Parietal lobe (tissue), 2 donors: ENCODE data around the gene PRR35. TPM values are rescaled to one million over a fixed set of nuclear protein-coding genes. Genes with fewer than 3 reads are reported as not detected.
A peak's percentile ranks its signal among the peaks of the same experiment; 100 is the strongest.

ENCODE experiments used
- small RNA-seq: library from RNA; depleted of rRNA; stranded (forward); fragments of <200 nt; gene quantifications from one replicate; pipeline ENCODE3, GENCODE V24; 2014; ENCODE audit warnings: low replicate concordance
- total RNA-seq: library from RNA; depleted of rRNA; stranded (reverse); fragments of >200 nt; gene quantifications from one replicate; pipeline ENCODE4 v1.2.3, GENCODE V29; 2014

The PRR35 gene
- not detected for total RNA-seq

DNA sequence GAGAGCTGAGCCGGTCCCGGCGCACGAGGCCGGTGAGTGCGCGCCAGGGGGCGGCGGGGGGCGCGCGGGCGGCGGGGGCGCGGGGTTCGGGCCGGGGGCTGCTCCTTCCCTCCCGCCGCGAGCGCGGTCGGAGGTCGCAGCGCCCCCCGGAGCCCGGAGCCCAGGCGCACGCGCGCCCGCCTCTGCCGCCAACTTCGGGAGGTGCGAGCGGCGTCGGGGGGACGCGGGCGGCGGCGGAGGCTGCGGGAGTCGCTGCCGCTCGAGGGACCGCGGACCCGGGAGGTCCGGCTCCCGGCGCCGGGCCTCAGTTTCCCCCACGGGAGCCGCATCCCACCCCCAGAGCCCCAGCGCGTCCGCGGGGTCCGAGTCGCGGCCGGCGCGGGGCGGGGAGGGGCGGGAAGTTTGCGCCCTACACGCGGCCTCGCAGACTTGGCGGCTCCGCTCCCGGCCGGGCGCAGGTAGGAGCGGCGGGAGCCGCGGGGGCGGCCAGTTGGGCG lies at the start of gene PRR35:
Gene PRR35, plus strand, starts transcription at position 191 of the 497 bp plus-strand sequence. CDS start 2,901 bp downstream, outside the sequence.

DNA sequence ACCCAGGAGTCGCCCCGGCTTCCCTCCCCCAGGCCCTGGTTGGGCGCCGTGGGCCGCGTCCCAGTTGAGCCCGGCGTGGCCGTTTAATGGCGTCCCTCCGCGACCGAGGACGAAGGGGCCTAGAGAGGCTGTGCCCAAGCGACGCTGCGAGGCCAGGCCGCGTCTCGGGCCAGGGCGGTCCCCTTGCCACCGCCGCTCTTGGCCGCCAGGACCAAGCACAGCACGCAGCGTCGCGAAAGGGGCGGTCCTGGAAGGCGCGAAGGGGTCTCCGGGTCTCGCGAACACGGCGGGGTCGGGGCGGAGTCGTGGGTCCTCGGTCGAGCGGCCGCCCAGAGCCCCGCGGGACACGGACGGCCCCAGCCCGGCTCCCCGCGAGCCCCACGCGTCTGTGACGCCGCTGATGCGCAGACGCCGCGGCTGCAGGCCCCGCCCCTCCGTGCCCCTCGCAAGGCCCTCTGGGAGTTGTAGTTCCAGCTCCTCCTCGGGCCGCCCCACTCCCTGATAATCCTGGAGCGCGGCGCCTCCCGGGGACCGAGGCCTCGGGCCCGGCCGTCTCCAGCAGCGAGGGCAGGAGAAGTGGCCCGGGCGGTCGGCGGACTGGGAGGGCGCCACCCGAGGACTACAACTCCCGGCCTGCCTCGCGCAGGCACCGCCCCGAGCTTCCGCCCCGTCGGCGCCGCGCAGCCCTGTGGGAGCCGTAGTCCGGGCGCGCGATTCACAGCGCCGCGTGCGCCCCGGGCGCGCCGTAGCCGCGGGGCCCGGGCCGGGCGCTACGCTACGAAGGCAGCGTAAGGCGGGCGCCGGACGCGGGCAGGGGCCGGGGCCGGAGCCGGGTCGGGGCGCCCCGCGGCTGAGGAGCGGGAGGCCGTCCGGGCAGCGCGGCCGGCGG lies 32.9 kb upstream of the PRR35 start, which contains the start of gene CAPN15:
Gene CAPN15, plus strand, starts transcription at position 698 of the 889 bp plus-strand sequence. CDS start 19,127 bp downstream, outside the sequence.

DNA sequence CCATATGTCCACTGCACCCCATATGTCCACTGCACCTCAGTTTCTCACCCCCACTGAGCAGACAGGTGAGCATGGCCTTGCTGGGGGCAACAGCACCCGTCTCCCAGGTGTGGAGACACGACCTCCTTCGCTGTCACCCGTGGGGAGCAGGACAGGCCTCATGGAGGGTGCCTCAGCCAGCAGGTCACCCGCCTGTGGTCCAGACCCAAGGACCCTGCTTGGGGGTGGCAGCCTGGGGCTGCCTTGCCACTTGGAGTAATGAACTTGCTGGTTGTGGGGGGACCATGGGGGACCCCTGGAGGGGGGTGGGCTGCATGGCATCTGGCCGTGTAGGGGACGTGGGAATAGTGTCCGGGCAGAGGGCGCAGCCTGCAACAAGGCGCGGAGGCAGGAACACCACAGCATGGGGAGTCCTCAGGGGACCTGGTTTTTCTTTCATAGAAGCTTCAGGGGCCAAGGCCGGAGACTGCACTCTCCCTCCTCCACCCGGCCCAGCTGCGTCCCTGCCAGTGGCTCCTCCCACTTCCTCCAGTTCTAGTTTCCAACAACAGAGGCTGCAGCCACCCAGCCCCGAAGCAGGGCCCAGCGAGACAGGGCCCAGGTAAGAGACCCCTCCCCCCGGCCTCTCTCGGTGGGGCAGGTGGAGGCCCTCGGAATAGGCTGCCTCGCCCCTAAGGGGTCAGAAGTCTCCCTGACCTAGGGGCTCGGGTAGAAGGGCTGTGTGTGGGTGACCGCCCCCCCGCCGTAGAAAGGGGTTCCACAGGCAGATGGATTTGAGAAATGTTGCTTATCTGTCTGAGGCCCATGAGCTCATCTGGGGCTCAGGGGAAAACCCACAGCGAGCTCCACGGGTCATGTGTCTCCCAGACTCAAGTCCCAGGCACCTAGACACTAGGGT lies 6.5 kb downstream of the PRR35 start, which contains the start of gene NHLRC4:
Gene NHLRC4, plus strand, starts transcription at position 531 of the 898 bp plus-strand sequence. CDS start 1,043 bp downstream, outside the sequence.

DNA sequence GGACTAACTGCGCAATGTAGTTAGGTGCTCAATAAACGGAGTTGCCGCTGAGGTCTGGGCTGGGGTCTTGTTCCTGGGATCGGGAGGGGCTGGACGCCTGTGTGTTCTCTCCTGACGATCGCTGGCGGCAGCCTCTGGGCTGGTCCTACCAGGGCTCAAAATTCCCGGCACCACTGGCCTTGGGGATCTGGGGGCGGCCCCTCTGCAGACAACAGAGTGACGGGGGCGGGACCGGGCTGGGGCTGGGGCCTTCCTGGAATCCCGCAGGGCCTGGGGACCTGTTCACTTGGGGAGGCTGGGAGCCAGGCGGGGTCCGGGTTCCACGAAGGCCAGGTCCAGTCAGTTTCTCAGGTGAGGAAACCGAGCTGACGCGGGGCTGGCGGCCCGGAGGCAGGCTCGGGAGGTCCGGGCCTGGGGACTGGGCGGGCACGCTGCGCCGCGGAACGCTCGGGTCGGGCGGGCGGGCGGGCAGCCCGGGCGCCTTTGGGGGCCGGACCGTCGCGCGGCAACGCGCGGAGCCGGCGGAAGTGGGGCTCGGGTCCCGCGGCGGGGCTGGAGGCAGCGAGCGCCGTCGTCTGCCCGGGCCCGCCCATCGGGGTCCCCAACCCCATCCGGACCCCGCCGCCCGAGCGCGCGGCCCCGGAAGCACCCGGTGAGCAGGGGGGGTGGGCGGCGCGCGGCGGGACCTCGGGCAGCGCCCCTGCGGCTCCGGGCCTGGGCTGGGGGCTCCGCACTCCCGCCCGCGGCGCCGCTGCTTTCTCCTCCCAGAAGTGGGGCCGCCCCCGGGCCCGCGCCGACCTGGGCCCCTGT lies 9.5 kb downstream of the PRR35 start, which contains the start of gene PIGQ:
Gene PIGQ, plus strand, starts transcription at position 524 of the 810 bp plus-strand sequence. CDS start 4,107 bp downstream, outside the sequence.

DNA sequence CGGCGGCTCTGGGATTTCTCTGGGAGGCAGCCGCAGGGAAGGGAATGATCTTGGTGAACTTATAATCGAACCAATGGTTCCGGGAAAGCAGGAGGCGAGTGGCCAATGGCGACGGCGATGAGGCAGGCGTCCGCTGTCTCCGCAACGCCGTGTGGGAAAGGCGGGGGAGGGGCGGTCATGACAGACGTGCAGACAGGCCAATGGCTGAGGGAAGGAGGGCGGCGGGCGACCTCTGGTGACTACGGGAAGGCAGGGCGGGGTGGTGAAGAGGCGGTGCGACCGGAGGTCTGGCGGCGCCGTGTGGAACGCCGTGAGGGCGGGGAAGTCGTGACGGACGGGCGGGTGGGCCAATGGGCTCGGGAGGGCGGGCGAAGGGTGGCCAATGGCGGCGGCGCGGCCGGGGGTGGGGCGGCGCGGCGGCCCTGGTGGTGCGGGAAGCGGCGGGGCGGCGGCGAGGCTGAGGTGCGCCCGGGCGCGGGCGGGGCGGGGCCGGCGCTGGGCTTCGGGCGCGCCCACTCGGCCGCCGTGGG lies 29.5 kb downstream of the PRR35 start, which contains the start of gene RAB40C:
Gene RAB40C, plus strand, starts transcription at position 409 of the 530 bp plus-strand sequence. CDS start 226 bp downstream, outside the sequence.

Small RNA genes within 50 kb of the gene (small RNA-seq; reads per million reads assigned to genes)
- gene MIR3176 (0.52 reads per million, percentile 46 among the genes with 10 or more reads in this experiment), gene MIR5587 (not detected), gene Z98883.1 (not detected)

Other genes with a start within 250 kb of the PRR35 start
- 27.2 TPM for gene AXIN1, start 207.7 kb upstream of the PRR35 start, total RNA-seq
- 26.6 TPM for gene MRPL28, start 189.9 kb upstream of the PRR35 start, total RNA-seq
- 25.4 TPM for gene PGAP6, start 178.4 kb upstream of the PRR35 start, total RNA-seq
- 25.7 TPM for gene NME4, start 163.2 kb upstream of the PRR35 start, total RNA-seq
- gene DECR2, start 158.5 kb upstream of the PRR35 start, total RNA-seq: 12.5 TPM
- 55.1 TPM for gene RAB11FIP3, start 134.7 kb upstream of the PRR35 start, total RNA-seq
- gene CAPN15, start 32.7 kb upstream of the PRR35 start, total RNA-seq: 20.7 TPM
- gene NHLRC4, start 6.6 kb downstream of the PRR35 start, total RNA-seq: 0.31 TPM
- 42.3 TPM for gene PIGQ, start 9.6 kb downstream of the PRR35 start, total RNA-seq
- gene RAB40C, start 29.7 kb downstream of the PRR35 start, total RNA-seq: 27.5 TPM
- gene WFIKKN1, start 70.6 kb downstream of the PRR35 start, total RNA-seq: 1.3 TPM
- 36.6 TPM for gene METTL26, start 75.9 kb downstream of the PRR35 start, total RNA-seq
- gene MCRIP2, start 81.4 kb downstream of the PRR35 start, total RNA-seq: 8.1 TPM
- gene WDR90, start 89.0 kb downstream of the PRR35 start, total RNA-seq: 26.9 TPM
- gene RHOT2, start 107.7 kb downstream of the PRR35 start, total RNA-seq: 55.1 TPM
- 1.6 TPM for gene RHBDL1, start 115.3 kb downstream of the PRR35 start, total RNA-seq
- 60.1 TPM for gene STUB1, start 120.0 kb downstream of the PRR35 start, total RNA-seq
- gene JMJD8, start 123.9 kb downstream of the PRR35 start, total RNA-seq: 23.2 TPM
- gene WDR24, start 130.0 kb downstream of the PRR35 start, total RNA-seq: 6.6 TPM
- gene FBXL16, start 145.4 kb downstream of the PRR35 start, total RNA-seq: 10.6 TPM
- 17.5 TPM for gene METRN, start 154.7 kb downstream of the PRR35 start, total RNA-seq
- gene ANTKMT, start 160.8 kb downstream of the PRR35 start, total RNA-seq: 21.0 TPM
- 7.5 TPM for gene CCDC78, start 166.0 kb downstream of the PRR35 start, total RNA-seq
- 10.6 TPM for gene HAGHL, start 166.7 kb downstream of the PRR35 start, total RNA-seq
- gene CIAO3, start 180.6 kb downstream of the PRR35 start, total RNA-seq: 84.2 TPM
- gene MSLN, start 200.3 kb downstream of the PRR35 start, total RNA-seq: not detected
- gene RPUSD1, start 228.0 kb downstream of the PRR35 start, total RNA-seq: 15.3 TPM
- gene CHTF18, start 228.2 kb downstream of the PRR35 start, total RNA-seq: 21.0 TPM
- gene GNG13, start 240.3 kb downstream of the PRR35 start, total RNA-seq: not detected